Measurements from ENCODE around the gene EFCAB3. TPM values are rescaled to one million over a fixed set of nuclear protein-coding genes. Genes with fewer than 3 reads are reported as not detected.
A peak's percentile ranks its signal among the peaks of the same experiment; 100 is the strongest.
"Not testable (repeated sequence)": the region's sequence is repeated elsewhere in the genome, so short reads cannot be mapped to it uniquely, and the experiment has no call there.

Gene EFCAB3
- polyA plus RNA-seq, 1 donor (not counting 4 experiments of a cell fraction or from before 2014, with no cell fraction given), result not detected

DNA sequence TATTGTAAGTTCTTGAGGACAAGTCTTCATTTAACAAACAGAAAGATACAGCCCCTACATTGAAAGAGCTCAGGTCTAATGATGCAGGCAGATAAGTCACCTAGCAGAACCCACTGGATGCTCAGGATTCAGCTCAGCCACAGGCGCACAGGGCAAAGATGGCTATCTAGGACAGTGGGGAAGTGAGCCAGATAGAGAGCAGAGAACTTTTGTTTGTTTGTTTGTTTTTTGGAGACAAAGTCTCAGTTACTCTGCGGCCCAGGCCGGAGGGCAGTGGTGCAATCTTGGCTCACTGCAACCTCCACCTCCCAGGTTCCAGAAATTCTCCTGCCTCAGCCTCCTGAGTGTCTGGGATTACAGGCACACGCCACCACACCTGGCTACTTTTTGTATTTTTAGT is 63.7 kb downstream of the EFCAB3 start:
- no peaks in the 10 kb centered on the region for H4K20me1 ChIP-seq (ENCODE audit: control insufficient read depth, extremely low read depth, insufficient read depth, low read length)
- TF ChIP-seq, protein P1, sequence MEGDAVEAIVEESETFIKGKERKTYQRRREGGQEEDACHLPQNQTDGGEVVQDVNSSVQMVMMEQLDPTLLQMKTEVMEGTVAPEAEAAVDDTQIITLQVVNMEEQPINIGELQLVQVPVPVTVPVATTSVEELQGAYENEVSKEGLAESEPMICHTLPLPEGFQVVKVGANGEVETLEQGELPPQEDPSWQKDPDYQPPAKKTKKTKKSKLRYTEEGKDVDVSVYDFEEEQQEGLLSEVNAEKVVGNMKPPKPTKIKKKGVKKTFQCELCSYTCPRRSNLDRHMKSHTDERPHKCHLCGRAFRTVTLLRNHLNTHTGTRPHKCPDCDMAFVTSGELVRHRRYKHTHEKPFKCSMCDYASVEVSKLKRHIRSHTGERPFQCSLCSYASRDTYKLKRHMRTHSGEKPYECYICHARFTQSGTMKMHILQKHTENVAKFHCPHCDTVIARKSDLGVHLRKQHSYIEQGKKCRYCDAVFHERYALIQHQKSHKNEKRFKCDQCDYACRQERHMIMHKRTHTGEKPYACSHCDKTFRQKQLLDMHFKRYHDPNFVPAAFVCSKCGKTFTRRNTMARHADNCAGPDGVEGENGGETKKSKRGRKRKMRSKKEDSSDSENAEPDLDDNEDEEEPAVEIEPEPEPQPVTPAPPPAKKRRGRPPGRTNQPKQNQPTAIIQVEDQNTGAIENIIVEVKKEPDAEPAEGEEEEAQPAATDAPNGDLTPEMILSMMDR (optimal IDR thresholded peaks at IDR 0.05 in 1 of 3, IDR thresholded peaks at IDR 0.05 in 1 of 3, conservative IDR thresholded peaks at IDR 0.05 in 1 of 3; ENCODE audit: extremely low read depth in 1 of 3, insufficient read depth in 2 of 3, low read length in 3 of 3), result no peak
- no peak for TF ChIP-seq EZH2 (IDR thresholded peaks at IDR 0.05; ENCODE audit: low read length)
- H3K9ac ChIP-seq (ENCODE audit: control insufficient read depth, extremely low read depth, insufficient read depth, low read length), result no peak overlapping the region
- dilution Hi-C loops (cut with MboI; ENCODE audit: extremely low pct_ligation_motif_present, low sequenced_read_pairs), result no loop called here
- FAIRE-seq, result no peak
- no peak for DNase-seq (ENCODE audit: low read depth, low spot score)
- no peak overlapping the region for H3K4me2 ChIP-seq (ENCODE audit: control insufficient read depth, extremely low read depth, insufficient read depth, low read depth, low read length)
- H3K36me3 ChIP-seq (ENCODE audit: control insufficient read depth in 2 of 2, extremely low read depth in 1 of 2, insufficient read depth in 2 of 2, low read length in 2 of 2), result peaks cover 8 to 19% of the 10 kb centered on the region in 2 experiments
- no peak overlapping the region for H3K27ac ChIP-seq (ENCODE audit: control insufficient read depth, insufficient read depth, low read length)
- no peaks in the 10 kb centered on the region for H3K9me1 ChIP-seq (ENCODE audit: control insufficient read depth, extremely low read depth, insufficient read depth, low read length)
- no peaks in the 10 kb centered on the region for H3K9me3 ChIP-seq (ENCODE audit: control insufficient read depth, low read depth, low read length)
- no peaks in the 10 kb centered on the region for H3K4me1 ChIP-seq (ENCODE audit: control insufficient read depth, extremely low read depth, insufficient read depth, low read length)
- H3K27me3 ChIP-seq (ENCODE audit: control insufficient read depth, extremely low read depth, insufficient read depth, low read length), result no peaks in the 10 kb centered on the region
- no peak overlapping the region for H2AFZ ChIP-seq (ENCODE audit: control insufficient read depth, low read length)
- H3K79me2 ChIP-seq (ENCODE audit: control insufficient read depth, insufficient read depth, low read length), result no peaks in the 10 kb centered on the region
- H3K4me3 ChIP-seq (ENCODE audit: control insufficient read depth in 2 of 3, extremely low read depth in 1 of 3, insufficient read depth in 2 of 3, low read depth in 1 of 3, low read length in 3 of 3), result no peak overlapping the region

DNA sequence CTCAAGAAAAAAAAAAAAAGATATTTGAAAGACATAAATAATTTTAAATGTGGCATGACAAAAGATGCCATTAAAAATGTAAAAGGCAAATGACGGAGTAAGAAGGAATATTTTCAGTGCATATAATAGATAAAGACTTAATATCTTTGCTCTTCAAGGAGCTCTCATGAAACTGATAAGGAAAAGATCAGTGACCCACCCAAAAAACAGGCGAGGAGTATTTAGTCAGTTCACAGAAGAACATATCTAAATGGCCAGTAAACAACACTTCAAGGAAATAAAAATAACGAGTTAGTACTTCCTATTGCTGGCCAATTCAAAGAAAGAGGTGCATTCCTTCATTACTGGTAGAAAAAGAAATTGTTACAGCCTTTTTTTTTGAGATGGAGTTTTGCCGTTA is 65.4 kb downstream of the EFCAB3 start:
- dilution Hi-C loops (cut with MboI; ENCODE audit: extremely low pct_ligation_motif_present, low sequenced_read_pairs); H3K4me3 ChIP-seq (ENCODE audit: control insufficient read depth in 2 of 3, extremely low read depth in 1 of 3, insufficient read depth in 2 of 3, low read depth in 1 of 3, low read length in 3 of 3): not testable (repeated sequence)
- H3K36me3 ChIP-seq (ENCODE audit: control insufficient read depth in 2 of 2, extremely low read depth in 1 of 2, insufficient read depth in 2 of 2, low read length in 2 of 2), result peaks cover 8 to 17% of the 10 kb centered on the region in 2 experiments

DNA sequence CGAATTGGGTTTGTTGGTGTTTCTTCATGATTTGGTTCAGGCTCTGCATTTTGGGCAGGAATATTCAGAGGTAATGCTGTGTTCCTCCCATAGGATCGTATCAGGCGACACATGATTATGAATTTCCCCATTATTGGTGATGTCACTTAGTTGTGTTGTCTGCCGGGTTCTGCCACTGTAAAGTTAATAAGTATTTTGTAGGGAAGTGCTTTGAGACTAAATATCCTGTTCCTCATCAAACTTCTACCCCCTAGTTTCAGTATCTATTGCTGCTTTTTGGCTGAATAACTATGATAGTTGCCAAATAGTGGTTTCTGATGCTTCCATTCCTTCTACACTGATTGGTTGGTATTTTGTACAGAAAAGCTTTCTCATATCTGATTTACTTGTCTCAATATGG is 71.8 kb downstream of the EFCAB3 start:
- H3K4me3 ChIP-seq (ENCODE audit: control insufficient read depth in 2 of 3, extremely low read depth in 1 of 3, insufficient read depth in 2 of 3, low read depth in 1 of 3, low read length in 3 of 3); H3K79me2 ChIP-seq (ENCODE audit: control insufficient read depth, insufficient read depth, low read length); dilution Hi-C loops (cut with MboI; ENCODE audit: extremely low pct_ligation_motif_present, low sequenced_read_pairs); H2AFZ ChIP-seq (ENCODE audit: control insufficient read depth, low read length); H3K27me3 ChIP-seq (ENCODE audit: control insufficient read depth, extremely low read depth, insufficient read depth, low read length); H3K36me3 ChIP-seq (ENCODE audit: control insufficient read depth in 2 of 2, extremely low read depth in 1 of 2, insufficient read depth in 2 of 2, low read length in 2 of 2); DNase-seq (ENCODE audit: low read depth, low spot score); H3K27ac ChIP-seq (ENCODE audit: control insufficient read depth, insufficient read depth, low read length); H3K9me1 ChIP-seq (ENCODE audit: control insufficient read depth, extremely low read depth, insufficient read depth, low read length); H3K9me3 ChIP-seq (ENCODE audit: control insufficient read depth, low read depth, low read length); H3K4me2 ChIP-seq (ENCODE audit: control insufficient read depth, extremely low read depth, insufficient read depth, low read depth, low read length); H3K4me1 ChIP-seq (ENCODE audit: control insufficient read depth, extremely low read depth, insufficient read depth, low read length); H3K9ac ChIP-seq (ENCODE audit: control insufficient read depth, extremely low read depth, insufficient read depth, low read length); H4K20me1 ChIP-seq (ENCODE audit: control insufficient read depth, extremely low read depth, insufficient read depth, low read length): not testable (repeated sequence)
- peak; percentile 48 for FAIRE-seq

More for the DNA sequence above, 65.4 kb downstream of the EFCAB3 start:
- H3K27me3 ChIP-seq (ENCODE audit: control insufficient read depth, extremely low read depth, insufficient read depth, low read length); H2AFZ ChIP-seq (ENCODE audit: control insufficient read depth, low read length); H3K4me1 ChIP-seq (ENCODE audit: control insufficient read depth, extremely low read depth, insufficient read depth, low read length); H3K9ac ChIP-seq (ENCODE audit: control insufficient read depth, extremely low read depth, insufficient read depth, low read length); H3K27ac ChIP-seq (ENCODE audit: control insufficient read depth, insufficient read depth, low read length); DNase-seq (ENCODE audit: low read depth, low spot score); H4K20me1 ChIP-seq (ENCODE audit: control insufficient read depth, extremely low read depth, insufficient read depth, low read length); H3K79me2 ChIP-seq (ENCODE audit: control insufficient read depth, insufficient read depth, low read length); H3K9me1 ChIP-seq (ENCODE audit: control insufficient read depth, extremely low read depth, insufficient read depth, low read length); FAIRE-seq; H3K4me2 ChIP-seq (ENCODE audit: control insufficient read depth, extremely low read depth, insufficient read depth, low read depth, low read length); H3K9me3 ChIP-seq (ENCODE audit: control insufficient read depth, low read depth, low read length): not testable (repeated sequence)

DNA sequence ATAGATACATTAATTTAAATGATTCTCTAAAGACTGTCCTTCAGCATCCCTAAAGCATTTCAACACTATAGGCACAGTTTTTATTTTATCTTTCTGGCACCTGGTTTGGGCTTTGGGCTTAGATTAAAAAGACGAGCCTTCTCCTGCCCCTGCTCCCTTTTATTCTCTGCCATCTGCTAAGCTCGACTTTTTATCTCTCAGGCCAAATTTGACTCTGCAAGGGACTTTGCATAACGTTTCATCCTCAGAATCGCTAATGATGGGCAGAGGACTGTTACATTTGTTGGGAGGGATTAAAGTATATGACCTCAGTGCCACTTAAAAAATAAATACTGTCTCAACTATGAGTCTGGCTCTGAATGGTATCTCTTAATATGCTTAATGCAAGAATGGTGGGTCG is 72.7 kb downstream of the EFCAB3 start:
- FAIRE-seq; H3K4me2 ChIP-seq (ENCODE audit: control insufficient read depth, extremely low read depth, insufficient read depth, low read depth, low read length); H2AFZ ChIP-seq (ENCODE audit: control insufficient read depth, low read length); dilution Hi-C loops (cut with MboI; ENCODE audit: extremely low pct_ligation_motif_present, low sequenced_read_pairs); H3K9me1 ChIP-seq (ENCODE audit: control insufficient read depth, extremely low read depth, insufficient read depth, low read length); H3K4me1 ChIP-seq (ENCODE audit: control insufficient read depth, extremely low read depth, insufficient read depth, low read length); H3K9me3 ChIP-seq (ENCODE audit: control insufficient read depth, low read depth, low read length); H3K79me2 ChIP-seq (ENCODE audit: control insufficient read depth, insufficient read depth, low read length); H3K9ac ChIP-seq (ENCODE audit: control insufficient read depth, extremely low read depth, insufficient read depth, low read length); H3K36me3 ChIP-seq (ENCODE audit: control insufficient read depth in 2 of 2, extremely low read depth in 1 of 2, insufficient read depth in 2 of 2, low read length in 2 of 2); H4K20me1 ChIP-seq (ENCODE audit: control insufficient read depth, extremely low read depth, insufficient read depth, low read length); H3K27me3 ChIP-seq (ENCODE audit: control insufficient read depth, extremely low read depth, insufficient read depth, low read length); H3K27ac ChIP-seq (ENCODE audit: control insufficient read depth, insufficient read depth, low read length); DNase-seq (ENCODE audit: low read depth, low spot score); H3K4me3 ChIP-seq (ENCODE audit: control insufficient read depth in 2 of 3, extremely low read depth in 1 of 3, insufficient read depth in 2 of 3, low read depth in 1 of 3, low read length in 3 of 3): not testable (repeated sequence)

Data from keratinocyte (primary cell).